HG02678 (cell line): ENCODE results near the gene PXMP4.

ENCODE experiments used
- ATAC-seq: cut with Tn5 transposase; IDR thresholded peaks from one replicate; pipeline ENCODE4 v1.9.1; 2021; ENCODE audit warnings: mild to moderate bottlenecking, moderate library complexity; ENCODE audit not compliant: unreplicated experiment

The PXMP4 gene

GRCh38 chr20:33658510-33658909, 61.6 kb downstream of the PXMP4 start:
- no peak for ATAC-seq

- no peak for ATAC-seq
These were observed 62.4 kb downstream of the PXMP4 start for GRCh38 chr20:33657704-33658095.

- ATAC-seq, result no peak
These were observed 63.1 kb downstream of the PXMP4 start for GRCh38 chr20:33656783-33657703.

GRCh38 chr20:33656010-33656782, 63.9 kb downstream of the PXMP4 start:
- ATAC-seq, result no peak

GRCh38 chr20:33655164-33655563, 64.9 kb downstream of the PXMP4 start:
- no peak for ATAC-seq

GRCh38 chr20:33654680-33655161, 65.4 kb downstream of the PXMP4 start:
- no peak for ATAC-seq

- ATAC-seq, result no peak
These were observed 66.1 kb downstream of the PXMP4 start for GRCh38 chr20:33653900-33654596.

GRCh38 chr20:33653218-33653899, 66.8 kb downstream of the PXMP4 start:
- peak; percentile 46 for ATAC-seq
